Stimulated activated memory B cell treated with anti-CD40 and anti-IgM and Interleukin-4, amounts not matched to agents 10 μg/mL and 1 μg/mL and 100 μg/mL, for 72 hours (primary cell): ENCODE results near the gene SH3RF3.

Experiments used
- ATAC-seq: fragments of 150-1000 bp; cut with Tn5 transposase; 2 replicates; pipeline ENCODE4 v1.10.0; 2021
- H3K27ac Mint-ChIP-seq: one replicate; pipeline ENCODE4 v1.8.0; 2022; ENCODE audit warnings: mild to moderate bottlenecking, mixed read lengths
- H3K27me3 Mint-ChIP-seq: one replicate; pipeline ENCODE4 v1.8.0; 2022; ENCODE audit warnings: mixed read lengths
- H3K36me3 Mint-ChIP-seq: one replicate; pipeline ENCODE4 v1.8.0; 2022; ENCODE audit warnings: mixed read lengths
- H3K4me1 Mint-ChIP-seq: one replicate; pipeline ENCODE4 v1.8.0; 2022; ENCODE audit warnings: mixed read lengths
- H3K4me3 Mint-ChIP-seq: one replicate; pipeline ENCODE4 v1.8.0; 2022; ENCODE audit warnings: mild to moderate bottlenecking, moderate library complexity, mixed read lengths
- H3K9me3 Mint-ChIP-seq: one replicate; pipeline ENCODE4 v1.8.0; 2022; ENCODE audit warnings: mixed read lengths

Gene SH3RF3

GRCh38 chr2:109275120-109276012 is 146.4 kb downstream of the SH3RF3 start:
- Mint-ChIP-seq H3K36me3 (no peaks in the 10 kb centered on the region), H3K4me1 (no peaks in the 10 kb centered on the region), H3K9me3 (no peaks in the 10 kb centered on the region), H3K27me3 (peaks cover 3% of the 10 kb centered on the region), H3K27ac (no peak overlapping the region), H3K4me3 (no peak overlapping the region)
- ATAC-seq: no peak

GRCh38 chr2:109277406-109277805 is 148.4 kb downstream of the SH3RF3 start:
- H3K36me3 Mint-ChIP-seq: no peaks in the 10 kb centered on the region
- no peak overlapping the region for H3K4me3 Mint-ChIP-seq
- no peaks in the 10 kb centered on the region for H3K4me1 Mint-ChIP-seq
- H3K27ac Mint-ChIP-seq: no peak overlapping the region
- H3K9me3 Mint-ChIP-seq: no peaks in the 10 kb centered on the region
- peaks cover under 1% of the 10 kb centered on the region for H3K27me3 Mint-ChIP-seq
- ATAC-seq: no peak

- Mint-ChIP-seq H3K36me3 (no peaks in the 10 kb centered on the region), H3K27me3 (peaks cover 12% of the 10 kb centered on the region), H3K4me1 (no peaks in the 10 kb centered on the region), H3K9me3 (no peaks in the 10 kb centered on the region), H3K4me3 (no peak overlapping the region), H3K27ac (no peak overlapping the region)
- ATAC-seq: no peak
Observed at GRCh38 chr2:109279243-109279860, 150.3 kb downstream of the SH3RF3 start.

GRCh38 chr2:109280804-109281203 is 151.8 kb downstream of the SH3RF3 start:
- no peak for ATAC-seq
- Mint-ChIP-seq H3K27me3 (peaks cover 12% of the 10 kb centered on the region), H3K27ac (no peak overlapping the region), H3K36me3 (no peaks in the 10 kb centered on the region), H3K4me1 (no peaks in the 10 kb centered on the region), H3K9me3 (no peaks in the 10 kb centered on the region), H3K4me3 (no peak overlapping the region)

GRCh38 chr2:109282360-109282759 is 153.4 kb downstream of the SH3RF3 start:
- Mint-ChIP-seq H3K4me1 (no peaks in the 10 kb centered on the region), H3K27me3 (peaks cover 12% of the 10 kb centered on the region), H3K27ac (no peak overlapping the region), H3K9me3 (no peaks in the 10 kb centered on the region), H3K4me3 (no peak overlapping the region), H3K36me3 (no peaks in the 10 kb centered on the region)
- ATAC-seq: no peak

GRCh38 chr2:109282865-109283264 is 153.9 kb downstream of the SH3RF3 start:
- H3K4me1 Mint-ChIP-seq: no peaks in the 10 kb centered on the region
- ATAC-seq: no peak
- peaks cover 12% of the 10 kb centered on the region for H3K27me3 Mint-ChIP-seq
- no peak overlapping the region for H3K27ac Mint-ChIP-seq
- no peak overlapping the region for H3K4me3 Mint-ChIP-seq
- H3K36me3 Mint-ChIP-seq: no peaks in the 10 kb centered on the region
- no peaks in the 10 kb centered on the region for H3K9me3 Mint-ChIP-seq

GRCh38 chr2:109284826-109285225 is 155.8 kb downstream of the SH3RF3 start:
- H3K36me3 Mint-ChIP-seq: no peaks in the 10 kb centered on the region
- peaks cover 12% of the 10 kb centered on the region for H3K27me3 Mint-ChIP-seq
- no peaks in the 10 kb centered on the region for H3K4me1 Mint-ChIP-seq
- H3K27ac Mint-ChIP-seq: no peak overlapping the region
- H3K9me3 Mint-ChIP-seq: no peaks in the 10 kb centered on the region
- peak; percentile 2 for ATAC-seq
- no peak overlapping the region for H3K4me3 Mint-ChIP-seq

GRCh38 chr2:109285244-109285651 is 156.2 kb downstream of the SH3RF3 start:
- H3K36me3 Mint-ChIP-seq: no peaks in the 10 kb centered on the region
- ATAC-seq: peak; percentile 7
- peaks cover 12% of the 10 kb centered on the region for H3K27me3 Mint-ChIP-seq
- H3K27ac Mint-ChIP-seq: no peak overlapping the region
- H3K4me3 Mint-ChIP-seq: no peak overlapping the region
- H3K4me1 Mint-ChIP-seq: no peaks in the 10 kb centered on the region
- no peaks in the 10 kb centered on the region for H3K9me3 Mint-ChIP-seq

GRCh38 chr2:109287413-109287812 is 158.4 kb downstream of the SH3RF3 start:
- H3K9me3 Mint-ChIP-seq: no peaks in the 10 kb centered on the region
- H3K4me3 Mint-ChIP-seq: no peak overlapping the region
- no peaks in the 10 kb centered on the region for H3K4me1 Mint-ChIP-seq
- H3K36me3 Mint-ChIP-seq: no peaks in the 10 kb centered on the region
- ATAC-seq: no peak
- H3K27me3 Mint-ChIP-seq: peaks cover 12% of the 10 kb centered on the region
- H3K27ac Mint-ChIP-seq: no peak overlapping the region

- H3K27me3 Mint-ChIP-seq: peaks cover 7% of the 10 kb centered on the region
- no peak overlapping the region for H3K4me3 Mint-ChIP-seq
- no peaks in the 10 kb centered on the region for H3K4me1 Mint-ChIP-seq
- H3K9me3 Mint-ChIP-seq: no peaks in the 10 kb centered on the region
- ATAC-seq: no peak
- H3K36me3 Mint-ChIP-seq: no peaks in the 10 kb centered on the region
- no peak overlapping the region for H3K27ac Mint-ChIP-seq
Observed at GRCh38 chr2:109287838-109288237, 158.8 kb downstream of the SH3RF3 start.

- H3K4me1 Mint-ChIP-seq: no peaks in the 10 kb centered on the region
- no peak overlapping the region for H3K4me3 Mint-ChIP-seq
- ATAC-seq: no peak
- H3K27me3 Mint-ChIP-seq: peaks cover 2% of the 10 kb centered on the region
- no peak overlapping the region for H3K27ac Mint-ChIP-seq
- no peaks in the 10 kb centered on the region for H3K36me3 Mint-ChIP-seq
- H3K9me3 Mint-ChIP-seq: no peaks in the 10 kb centered on the region
Observed at GRCh38 chr2:109288544-109289368, 159.8 kb downstream of the SH3RF3 start.

GRCh38 chr2:109289504-109290222 is 160.7 kb downstream of the SH3RF3 start:
- H3K4me1 Mint-ChIP-seq: no peaks in the 10 kb centered on the region
- H3K27me3 Mint-ChIP-seq: peaks cover 11% of the 10 kb centered on the region
- H3K27ac Mint-ChIP-seq: no peak overlapping the region
- H3K36me3 Mint-ChIP-seq: no peaks in the 10 kb centered on the region
- ATAC-seq: no peak
- peaks cover 4% of the 10 kb centered on the region for H3K9me3 Mint-ChIP-seq
- H3K4me3 Mint-ChIP-seq: no peak overlapping the region

GRCh38 chr2:109290887-109291643 is 162.1 kb downstream of the SH3RF3 start:
- no peak for ATAC-seq
- Mint-ChIP-seq H3K27ac (no peak overlapping the region), H3K9me3 (peaks cover 5% of the 10 kb centered on the region), H3K4me1 (no peaks in the 10 kb centered on the region), H3K27me3 (peaks cover 15% of the 10 kb centered on the region), H3K36me3 (no peaks in the 10 kb centered on the region), H3K4me3 (no peak overlapping the region)

GRCh38 chr2:109292386-109292785 is 163.4 kb downstream of the SH3RF3 start:
- peaks cover 5% of the 10 kb centered on the region for H3K9me3 Mint-ChIP-seq
- peaks cover 15% of the 10 kb centered on the region for H3K27me3 Mint-ChIP-seq
- no peak overlapping the region for H3K4me3 Mint-ChIP-seq
- no peak overlapping the region for H3K27ac Mint-ChIP-seq
- no peak for ATAC-seq
- no peaks in the 10 kb centered on the region for H3K36me3 Mint-ChIP-seq
- H3K4me1 Mint-ChIP-seq: no peaks in the 10 kb centered on the region
